ENCODE data around the gene MFAP1. TPM values are rescaled to one million over a fixed set of nuclear protein-coding genes. Genes with fewer than 3 reads are reported as not detected.
A peak's percentile ranks its signal among the peaks of the same experiment; 100 is the strongest.
"Not testable (repeated sequence)": the region's sequence is repeated elsewhere in the genome, so short reads cannot be mapped to it uniquely, and the experiment has no call there.

The MFAP1 gene
- total RNA-seq, 2 experiments from 2014 or later, result 34.4 to 37.3 TPM

- Mint-ChIP-seq H3K27ac (peak overlapping the region; percentile 74), H3K36me3 (ENCODE audit: low read depth) (peaks cover 66% of the 10 kb centered on the region), H3K4me3 (peak overlapping the region; percentile 64), H3K4me1 (peaks cover 45% of the 10 kb centered on the region)
- DNase-seq, H3K27me3 Mint-ChIP-seq, H3K9me3 Mint-ChIP-seq: not testable (repeated sequence)
- POLR2A ChIA-PET, result interaction anchor here (1.0 to 5.1 kb wide), 9 partner anchors 8 to 86 kb away, joined by 3 to 20 read pairs (median 4); partner anchors contain the start of genes ELL3, HYPK, MFAP1 and PDIA3
- CTCF ChIA-PET, result interaction anchor here (0.6 to 1.0 kb wide), 3 partner anchors 8 to 465 kb away, joined by 3 to 4 read pairs (median 3); partner anchors contain the start of gene MFAP1
These were observed 8.0 kb upstream of the MFAP1 start for GRCh38 chr15:43832485-43832884.

GRCh38 chr15:43831519-43832052, 7.1 kb upstream of the MFAP1 start:
- peak overlapping the region; percentile 64 for H3K4me3 Mint-ChIP-seq
- peaks cover 44% of the 10 kb centered on the region for H3K4me1 Mint-ChIP-seq
- POLR2A ChIA-PET, result interaction anchor here (0.6 to 5.1 kb wide), 13 partner anchors 10 to 1599 kb away, joined by 3 to 20 read pairs (median 4); partner anchors contain the start of genes CTDSPL2, ELL3, HYPK and SERINC4
- H3K9me3 Mint-ChIP-seq, DNase-seq, H3K27me3 Mint-ChIP-seq: not testable (repeated sequence)
- peak overlapping the region; percentile 74 for H3K27ac Mint-ChIP-seq
- peaks cover 67% of the 10 kb centered on the region for H3K36me3 Mint-ChIP-seq (ENCODE audit: low read depth)
- CTCF ChIA-PET, result interaction anchor here (0.7 to 2.0 kb wide), 3 partner anchors 55 to 1154 kb away, joined by 3 to 8 read pairs (median 3); partner anchors contain the start of gene ELL3

GRCh38 chr15:43830691-43831275, 6.3 kb upstream of the MFAP1 start:
- not testable (repeated sequence) for DNase-seq, H3K27me3 Mint-ChIP-seq, H3K9me3 Mint-ChIP-seq
- H3K4me1 Mint-ChIP-seq, result peaks cover 52% of the 10 kb centered on the region
- peaks cover 60% of the 10 kb centered on the region for H3K36me3 Mint-ChIP-seq (ENCODE audit: low read depth)
- ChIA-PET POLR2A (interaction anchor here (0.6 to 5.1 kb wide), 12 partner anchors 9 to 1600 kb away, joined by 3 to 20 read pairs (median 4); partner anchors contain the start of genes CTDSPL2, ELL3, HYPK and SERINC4), CTCF (interaction anchor here (2.0 kb wide), 1 partner anchor 54 kb away, joined by 8 read pairs; the partner anchor contains the start of gene ELL3)
- H3K27ac Mint-ChIP-seq, result peak overlapping the region; percentile 16
- peak overlapping the region; percentile 17 for H3K4me3 Mint-ChIP-seq

GRCh38 chr15:43829951-43830540, 5.6 kb upstream of the MFAP1 start:
- not testable (repeated sequence) for H3K27me3 Mint-ChIP-seq, DNase-seq, H3K9me3 Mint-ChIP-seq
- ChIA-PET CTCF (interaction anchor here (2.0 kb wide), 1 partner anchor 53 kb away, joined by 8 read pairs; the partner anchor contains the start of gene ELL3), POLR2A (interaction anchor here (1.9 to 5.1 kb wide), 2 partner anchors 18 to 29 kb away, joined by 4 to 18 read pairs; partner anchors contain the start of genes HYPK and SERINC4)
- Mint-ChIP-seq H3K36me3 (ENCODE audit: low read depth) (peaks cover 56% of the 10 kb centered on the region), H3K4me3 (peak overlapping the region; percentile 90), H3K27ac (peak overlapping the region; percentile 52), H3K4me1 (peaks cover 57% of the 10 kb centered on the region)

- H3K4me3 Mint-ChIP-seq, result peak overlapping the region; percentile 90
- peaks cover 69% of the 10 kb centered on the region for H3K4me1 Mint-ChIP-seq
- peak overlapping the region; percentile 91 for H3K27ac Mint-ChIP-seq
- no peaks in the 10 kb centered on the region for H3K27me3 Mint-ChIP-seq
- H3K9me3 Mint-ChIP-seq, result peaks cover 3% of the 10 kb centered on the region
- POLR2A ChIA-PET, result interaction anchor here (0.9 to 10.8 kb wide), 9 partner anchors 8 to 457 kb away, joined by 3 to 163 read pairs (median 7); partner anchors contain the start of genes ELL3, HYPK, PDIA3 and SERF2
- peaks cover 49% of the 10 kb centered on the region for H3K36me3 Mint-ChIP-seq (ENCODE audit: low read depth)
- CTCF ChIA-PET, result interaction anchor here (1.3 to 2.3 kb wide), 3 partner anchors 9 to 58 kb away, joined by 5 to 12 read pairs (median 5); no protein-coding TSS in a partner anchor
- DNase-seq, result peak; percentile 30
These were observed 3.7 kb upstream of the MFAP1 start for GRCh38 chr15:43828061-43828657.

GRCh38 chr15:43826508-43827341, 2.2 kb upstream of the MFAP1 start, which contains the start of gene WDR76:
Gene WDR76 (plus strand): TSS chr15:43827002. CDS start chr15:43827033, 31 bp downstream.
- Mint-ChIP-seq H3K27me3 (no peaks in the 10 kb centered on the region), H3K4me1 (peaks cover 73% of the 10 kb centered on the region), H3K27ac (peak within 1 kb of the TSS; percentile 93), H3K4me3 (peak within 1 kb of the TSS; percentile 90), H3K36me3 (ENCODE audit: low read depth) (peaks cover 41% of the 10 kb centered on the region), H3K9me3 (peaks cover 3% of the 10 kb centered on the region)
- peak; percentile 86 for DNase-seq
- CTCF ChIA-PET, result interaction anchor here (1.0 to 2.3 kb wide), 4 partner anchors 7 to 57 kb away, joined by 3 to 12 read pairs (median 5); partner anchors contain the start of gene ELL3
- POLR2A ChIA-PET, result interaction anchor here (0.8 to 10.8 kb wide), 11 partner anchors 10 to 900 kb away, joined by 3 to 163 read pairs (median 6); partner anchors contain the start of genes EIF3J, ELL3, HYPK and PDIA3

- CTCF ChIA-PET, result no interaction called here
- DNase-seq, result no peak
- Mint-ChIP-seq H3K9me3 (peaks cover 3% of the 10 kb centered on the region), H3K36me3 (ENCODE audit: low read depth) (peaks cover 41% of the 10 kb centered on the region), H3K4me1 (peaks cover 74% of the 10 kb centered on the region), H3K27me3 (no peaks in the 10 kb centered on the region), H3K4me3 (peak overlapping the region; percentile 90), H3K27ac (peak overlapping the region; percentile 93)
- POLR2A ChIA-PET, result interaction anchor here (1.7 to 10.8 kb wide), 4 partner anchors 26 to 900 kb away, joined by 3 to 163 read pairs (median 47); partner anchors contain the start of genes HYPK, SERF2 and SERINC4
These were observed 1.6 kb upstream of the MFAP1 start for GRCh38 chr15:43826029-43826507.

- Mint-ChIP-seq H3K27ac (peak overlapping the region; percentile 93), H3K36me3 (ENCODE audit: low read depth) (peaks cover 41% of the 10 kb centered on the region), H3K4me1 (peaks cover 76% of the 10 kb centered on the region)
- not testable (repeated sequence) for H3K9me3 Mint-ChIP-seq, H3K4me3 Mint-ChIP-seq, H3K27me3 Mint-ChIP-seq, DNase-seq
- CTCF ChIA-PET, result interaction anchor here (0.9 to 1.5 kb wide), 4 partner anchors 25 to 83 kb away, joined by 3 to 6 read pairs (median 4); partner anchors contain the start of genes ELL3, HYPK and SERINC4
- POLR2A ChIA-PET, result interaction anchor here (0.6 to 10.8 kb wide), 11 partner anchors 8 to 901 kb away, joined by 3 to 163 read pairs (median 6); partner anchors contain the start of genes ELL3, HYPK, PDIA3 and SERF2
These were observed 815 bp upstream of the MFAP1 start for GRCh38 chr15:43825305-43825704.

- H3K9me3 Mint-ChIP-seq, result peaks cover 3% of the 10 kb centered on the region
- peaks cover 65% of the 10 kb centered on the region for H3K4me1 Mint-ChIP-seq
- no peaks in the 10 kb centered on the region for H3K27me3 Mint-ChIP-seq
- H3K27ac Mint-ChIP-seq, result peak overlapping the region; percentile 13
- peaks cover 32% of the 10 kb centered on the region for H3K36me3 Mint-ChIP-seq (ENCODE audit: low read depth)
- ChIA-PET CTCF (interaction anchor here (1.2 kb wide), 1 partner anchor 11 kb away, joined by 3 read pairs; no protein-coding TSS in a partner anchor), POLR2A (interaction anchor here (1.4 to 10.8 kb wide), 5 partner anchors 11 to 29 kb away, joined by 4 to 163 read pairs (median 8); partner anchors contain the start of genes HYPK and SERINC4)
- H3K4me3 Mint-ChIP-seq, result peak overlapping the region; percentile 34
- no peak for DNase-seq
These were observed 3.0 kb downstream of the MFAP1 start for GRCh38 chr15:43821505-43821904.

- H3K4me3 Mint-ChIP-seq, H3K9me3 Mint-ChIP-seq, CTCF ChIA-PET, H3K27ac Mint-ChIP-seq, DNase-seq, H3K27me3 Mint-ChIP-seq: not testable (repeated sequence)
- peaks cover 59% of the 10 kb centered on the region for H3K36me3 Mint-ChIP-seq (ENCODE audit: low read depth)
- peaks cover 22% of the 10 kb centered on the region for H3K4me1 Mint-ChIP-seq
- POLR2A ChIA-PET, result interaction anchor here (1.0 to 2.2 kb wide), 3 partner anchors 9 to 16 kb away, joined by 3 to 10 read pairs (median 4); partner anchors contain the start of genes HYPK, MFAP1 and SERINC4
These were observed 9.4 kb downstream of the MFAP1 start for GRCh38 chr15:43815064-43815463.
